Liver (tissue), 9 donors: ENCODE results near the gene DUSP16. TPM values are rescaled to one million over a fixed set of nuclear protein-coding genes. Genes with fewer than 3 reads are reported as not detected.
"Not testable (repeated sequence)": the region's sequence is repeated elsewhere in the genome, so short reads cannot be mapped to it uniquely, and the experiment has no call there.

ENCODE experiments used
- DNase-seq: peaks from one replicate; pipeline ENCODE4 v3.0.0-alpha.2; 2017; ENCODE audit warnings: low spot score
- H3K27ac ChIP-seq, 2 donors: one replicate each; pipeline ENCODE4 v1.7.0; 2013; ENCODE audit warnings: inconsistent platforms in 2 of 2, low read length in 2 of 2, control low read depth in 1 of 2, low read depth in 1 of 2, mild to moderate bottlenecking in 1 of 2
- H3K27me3 ChIP-seq, 4 donors: one replicate each; pipeline versions ENCODE4 v1.6.1 to v1.7.0; 2013; ENCODE audit warnings: low read length in 3 of 4, inconsistent platforms in 1 of 4, mild to moderate bottlenecking in 1 of 4, moderate library complexity in 1 of 4; ENCODE audit not compliant: control insufficient read depth in 4 of 4, insufficient read depth in 4 of 4
- H3K36me3 ChIP-seq, 4 donors: one replicate each; pipeline versions ENCODE4 v1.6.1 to v1.7.0; 2013; ENCODE audit warnings: low read length in 3 of 4, mild to moderate bottlenecking in 3 of 4, low read depth in 1 of 4, moderate library complexity in 1 of 4; ENCODE audit not compliant: control insufficient read depth in 4 of 4, insufficient read depth in 3 of 4
- H3K4me1 ChIP-seq, 4 donors: one replicate each; pipeline versions ENCODE4 v1.6.1 to v1.7.0; 2013; ENCODE audit warnings: low read length in 3 of 4, mild to moderate bottlenecking in 3 of 4, moderate library complexity in 1 of 4; ENCODE audit not compliant: control insufficient read depth in 4 of 4, insufficient read depth in 4 of 4
- H3K4me3 ChIP-seq, 3 donors: one replicate each; pipeline versions ENCODE4 v1.6.1 to v1.7.0; 2013; ENCODE audit warnings: low read length in 3 of 3, control low read depth in 1 of 3, low read depth in 1 of 3, mild to moderate bottlenecking in 1 of 3
- H3K9ac ChIP-seq, 2 donors: one replicate each; pipeline ENCODE4 v1.7.0; 2013; ENCODE audit warnings: low read length in 2 of 2, mild to moderate bottlenecking in 2 of 2, moderate library complexity in 2 of 2, control low read depth in 1 of 2, low read depth in 1 of 2
- H3K9me3 ChIP-seq, 4 donors: one replicate each; pipeline versions ENCODE4 v1.6.1 to v1.7.0; 2013; ENCODE audit warnings: low read length in 3 of 4; ENCODE audit not compliant: control insufficient read depth in 4 of 4
- CTCF ChIP-seq: fragments of 150-350 bp; IDR thresholded peaks from 2 replicates; pipeline ENCODE4 v1.5.1; 2017; ENCODE audit warnings: improper control_type of control experiment, low read depth, low read length; ENCODE audit not compliant: missing input control
- EGR1 ChIP-seq, 2 donors: IDR thresholded peaks; 2 replicates each; pipeline ENCODE4 v1.6.1; 2016 to 2018; ENCODE audit warnings: antibody characterized with exemption in 2 of 2, low read depth in 2 of 2
- FOXA1 ChIP-seq: IDR thresholded peaks from 2 replicates; pipeline ENCODE4 v1.6.1; 2016; ENCODE audit warnings: antibody characterized with exemption
- FOXA2 ChIP-seq: IDR thresholded peaks from 2 replicates; pipeline ENCODE4 v1.6.1; 2016; ENCODE audit warnings: antibody characterized with exemption
- GABPA ChIP-seq, 2 donors: IDR thresholded peaks in 1 of 2; conservative IDR thresholded peaks in 1 of 2; 2 replicates each; pipeline ENCODE4 v1.6.1; 2016; ENCODE audit warnings: antibody characterized with exemption in 2 of 2, mild to moderate bottlenecking in 1 of 2, moderate library complexity in 1 of 2
- HNF4G ChIP-seq: IDR thresholded peaks from 2 replicates; pipeline ENCODE4 v1.6.1; 2016; ENCODE audit warnings: antibody characterized with exemption
- JUND ChIP-seq, 2 donors: IDR thresholded peaks; 2 replicates each; pipeline ENCODE4 v1.6.1; 2016; ENCODE audit warnings: antibody characterized with exemption in 2 of 2
- NR2F2 ChIP-seq: IDR thresholded peaks from 2 replicates; pipeline ENCODE4 v1.6.1; 2016; ENCODE audit warnings: antibody characterized with exemption
- RXRA ChIP-seq, 2 donors: IDR thresholded peaks; 2 replicates each; pipeline ENCODE4 v1.6.1; 2017 to 2018; ENCODE audit warnings: antibody characterized with exemption in 2 of 2, mild to moderate bottlenecking in 1 of 2
- SP1 ChIP-seq: IDR thresholded peaks from 2 replicates; pipeline ENCODE4 v1.6.1; 2018; ENCODE audit warnings: antibody characterized with exemption, mild to moderate bottlenecking
- TAF1 ChIP-seq: conservative IDR thresholded peaks from 2 replicates; pipeline ENCODE4 v1.6.1; 2016; ENCODE audit warnings: antibody characterized with exemption, mild to moderate bottlenecking
- YY1 ChIP-seq: IDR thresholded peaks from 2 replicates; pipeline ENCODE4 v1.6.1; 2016; ENCODE audit warnings: antibody characterized with exemption, mild to moderate bottlenecking
- WGBS: extraction: QIAGEN DNeasy Blood & Tissue Kit; methylation state at CpG from one replicate; pipeline ENCODE4 v1.1.7; 2013; 5-methylcytosine and 5-hydroxymethylcytosine counted together
- polyA plus RNA-seq, 2 donors: library from polyadenylated mRNA; stranded (reverse) in 1 of 2; unstranded in 1 of 2; fragments of 200-250 nt in 1 of 2; fragments of >200 nt in 1 of 2; fragmentation: Nextera tagmentation in 1 of 2; extraction: Ambion mirVana in 1 of 2; gene quantifications; one replicate each; pipeline versions ENCODE4 v1.2.1 to v1.2.3, GENCODE V29; 2013 to 2015
- total RNA-seq, 2 donors: library from RNA; depleted of rRNA; stranded (reverse); fragments of >200 nt; gene quantifications; one replicate each; pipeline ENCODE4 v1.2.3, GENCODE V29; 2014
- TF ChIP-seq, protein P1 (sequence below): IDR thresholded peaks from 2 replicates; pipeline ENCODE4 v1.6.1; 2016; ENCODE audit warnings: antibody characterized with exemption
- TF ChIP-seq, protein P2 (sequence below): IDR thresholded peaks from 2 replicates; pipeline ENCODE4 v1.6.1; 2016; ENCODE audit warnings: antibody characterized with exemption, mild to moderate bottlenecking
- donor health status: healthy.
- donor health status: healthy.
- donor health status: healthy.
- donor health status: healthy.
- donor health status: healthy.

The DUSP16 gene
- total and polyA plus RNA-seq, 4 donors, result 7.8 to 56.4 (median 19.1) TPM

- Histone ChIP-seq H3K9ac (no peak overlapping the region), H3K36me3 (peaks cover 8 to 41% (median 24%) of the 10 kb centered on the region in 4 donors), H3K4me3 (no peak overlapping the region), H3K9me3 (no peaks in the 10 kb centered on the region), H3K27ac (peak overlapping the region in 1 of 2 donors; percentile 19), H3K4me1 (no peaks in the 10 kb centered on the region), H3K27me3 (no peaks in the 10 kb centered on the region)
- no peak for DNase-seq
- no peak for TF ChIP-seq RXRA (IDR thresholded peaks at IDR 0.05)
- no peak for TF ChIP-seq GABPA (IDR thresholded peaks at IDR 0.05 in 1 of 2, conservative IDR thresholded peaks at IDR 0.05 in 1 of 2)
- no peak for TF ChIP-seq FOXA1
- TF ChIP-seq HNF4G, result no peak
- no peak for TF ChIP-seq SP1
- TF ChIP-seq EGR1 (IDR thresholded peaks at IDR 0.05; ENCODE audit: low read depth in 2 of 2), result no peak
- TF ChIP-seq, protein P1, sequence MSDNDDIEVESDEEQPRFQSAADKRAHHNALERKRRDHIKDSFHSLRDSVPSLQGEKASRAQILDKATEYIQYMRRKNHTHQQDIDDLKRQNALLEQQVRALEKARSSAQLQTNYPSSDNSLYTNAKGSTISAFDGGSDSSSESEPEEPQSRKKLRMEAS, result no peak
- TF ChIP-seq TAF1, result no peak
- TF ChIP-seq, protein P2, sequence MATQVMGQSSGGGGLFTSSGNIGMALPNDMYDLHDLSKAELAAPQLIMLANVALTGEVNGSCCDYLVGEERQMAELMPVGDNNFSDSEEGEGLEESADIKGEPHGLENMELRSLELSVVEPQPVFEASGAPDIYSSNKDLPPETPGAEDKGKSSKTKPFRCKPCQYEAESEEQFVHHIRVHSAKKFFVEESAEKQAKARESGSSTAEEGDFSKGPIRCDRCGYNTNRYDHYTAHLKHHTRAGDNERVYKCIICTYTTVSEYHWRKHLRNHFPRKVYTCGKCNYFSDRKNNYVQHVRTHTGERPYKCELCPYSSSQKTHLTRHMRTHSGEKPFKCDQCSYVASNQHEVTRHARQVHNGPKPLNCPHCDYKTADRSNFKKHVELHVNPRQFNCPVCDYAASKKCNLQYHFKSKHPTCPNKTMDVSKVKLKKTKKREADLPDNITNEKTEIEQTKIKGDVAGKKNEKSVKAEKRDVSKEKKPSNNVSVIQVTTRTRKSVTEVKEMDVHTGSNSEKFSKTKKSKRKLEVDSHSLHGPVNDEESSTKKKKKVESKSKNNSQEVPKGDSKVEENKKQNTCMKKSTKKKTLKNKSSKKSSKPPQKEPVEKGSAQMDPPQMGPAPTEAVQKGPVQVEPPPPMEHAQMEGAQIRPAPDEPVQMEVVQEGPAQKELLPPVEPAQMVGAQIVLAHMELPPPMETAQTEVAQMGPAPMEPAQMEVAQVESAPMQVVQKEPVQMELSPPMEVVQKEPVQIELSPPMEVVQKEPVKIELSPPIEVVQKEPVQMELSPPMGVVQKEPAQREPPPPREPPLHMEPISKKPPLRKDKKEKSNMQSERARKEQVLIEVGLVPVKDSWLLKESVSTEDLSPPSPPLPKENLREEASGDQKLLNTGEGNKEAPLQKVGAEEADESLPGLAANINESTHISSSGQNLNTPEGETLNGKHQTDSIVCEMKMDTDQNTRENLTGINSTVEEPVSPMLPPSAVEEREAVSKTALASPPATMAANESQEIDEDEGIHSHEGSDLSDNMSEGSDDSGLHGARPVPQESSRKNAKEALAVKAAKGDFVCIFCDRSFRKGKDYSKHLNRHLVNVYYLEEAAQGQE, result no peak
- no peak for TF ChIP-seq NR2F2
- TF ChIP-seq JUND (IDR thresholded peaks at IDR 0.05), result no peak
- WGBS, result 82% methylated on average over 8 of the region's 8 CpGs
Measured at GRCh38 chr12:12474471-12474928, 88.2 kb downstream of the DUSP16 start.

DNA sequence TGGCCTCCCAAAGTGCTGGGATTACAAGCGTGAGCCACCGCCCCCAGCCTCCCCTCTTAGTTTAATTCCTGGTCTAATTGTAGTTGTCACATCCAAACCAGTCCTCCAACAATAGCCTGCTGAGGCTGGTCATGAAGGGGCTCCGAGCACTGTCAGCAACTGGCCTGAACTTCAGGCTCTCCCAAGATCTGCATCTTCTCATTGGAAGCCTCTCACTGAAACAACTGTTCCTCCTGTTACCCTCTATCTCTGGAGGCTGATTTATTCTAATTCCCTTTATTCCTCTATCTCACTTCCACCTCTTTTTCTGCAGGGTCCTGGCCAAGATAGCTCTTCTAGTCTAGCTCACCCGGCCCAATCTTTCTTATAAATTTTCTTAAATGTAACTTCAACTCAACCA, 89.4 kb downstream of the DUSP16 start:
- H3K27me3 ChIP-seq, result no peaks in the 10 kb centered on the region
- no peak overlapping the region for H3K4me3 ChIP-seq
- H3K9me3 ChIP-seq, result no peaks in the 10 kb centered on the region
- 96% methylated on average over 4 of the region's 4 CpGs for WGBS
- TF ChIP-seq RXRA (IDR thresholded peaks at IDR 0.05), result no peak
- no peak for TF ChIP-seq YY1
- no peak for TF ChIP-seq CTCF
- TF ChIP-seq FOXA2, result no peak
- TF ChIP-seq, protein P1, result no peak
- no peak for TF ChIP-seq GABPA (IDR thresholded peaks at IDR 0.05 in 1 of 2, conservative IDR thresholded peaks at IDR 0.05 in 1 of 2)
- TF ChIP-seq JUND (IDR thresholded peaks at IDR 0.05), result no peak
- no peaks in the 10 kb centered on the region for H3K4me1 ChIP-seq
- DNase-seq, result no peak
- H3K9ac ChIP-seq, result no peak overlapping the region
- H3K27ac ChIP-seq, result no peak overlapping the region
- peaks cover 7 to 29% (median 16%) of the 10 kb centered on the region in 4 donors for H3K36me3 ChIP-seq

DNA sequence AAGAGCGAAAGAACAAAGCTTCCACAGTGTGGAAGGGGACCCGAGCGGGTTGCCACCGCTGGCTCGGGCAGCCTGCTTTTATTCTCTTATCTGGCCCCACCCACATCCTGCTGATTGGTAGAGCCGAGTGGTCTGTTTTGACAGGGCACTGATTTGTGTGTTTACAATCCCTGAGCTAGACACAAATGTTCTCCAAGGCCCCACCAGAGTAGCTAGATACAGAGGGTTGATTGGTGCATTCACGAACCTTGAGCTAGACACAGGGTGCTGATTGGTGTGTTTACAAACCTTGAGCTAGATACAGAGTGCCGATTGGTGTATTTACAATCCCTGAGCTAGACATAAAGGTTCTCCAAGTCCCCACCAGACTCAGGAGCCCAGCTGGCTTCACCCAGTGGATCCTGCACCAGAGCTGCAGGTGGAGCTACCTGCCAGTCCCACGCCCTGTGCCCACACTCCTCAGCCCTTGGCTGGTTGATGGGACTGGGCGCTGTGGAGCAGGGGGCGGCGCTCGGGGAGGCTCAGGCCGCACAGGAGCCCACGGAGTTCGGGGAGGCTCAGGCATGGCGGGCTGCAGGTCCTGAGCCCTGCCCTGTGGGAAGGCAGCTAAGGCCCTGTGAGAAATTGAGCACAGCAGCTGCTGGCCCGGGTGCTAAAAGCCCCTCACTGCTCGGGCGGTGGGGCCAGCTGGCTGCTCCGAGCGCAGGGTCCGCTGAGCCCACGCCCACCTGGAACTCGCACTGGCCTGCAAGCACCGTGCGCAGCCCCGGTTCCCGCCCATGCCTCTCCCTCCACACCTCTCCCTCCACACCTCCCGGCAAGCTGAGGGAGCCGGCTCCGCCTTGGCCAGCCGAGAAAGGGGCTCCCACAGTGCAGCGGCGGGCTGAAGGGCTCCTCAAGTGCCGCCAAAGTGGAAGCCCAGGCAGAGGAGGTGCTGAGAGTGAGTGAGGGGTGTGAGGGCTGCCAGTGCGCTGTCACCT, 90.4 kb downstream of the DUSP16 start:
- not testable (repeated sequence) for H3K9me3 ChIP-seq, H3K27me3 ChIP-seq, H3K4me1 ChIP-seq, H3K9ac ChIP-seq, DNase-seq, H3K27ac ChIP-seq, H3K4me3 ChIP-seq
- 88% methylated on average over 37 of the region's 37 CpGs for WGBS
- H3K36me3 ChIP-seq, result peaks cover 3 to 20% (median 12%) of the 10 kb centered on the region in 4 donors
